NCI-H146 treated with DMSO at 0.1 percent for 48 hours (cell line): ENCODE data around the gene TBC1D32.
"Not testable (repeated sequence)": the region's sequence is repeated elsewhere in the genome, so short reads cannot be mapped to it uniquely, and the experiment has no call there.

Source experiments
- DNase-seq: peaks from one replicate; lab custom pipeline; 2025; ENCODE audit not compliant: unreplicated experiment; lab: John Stamatoyannopoulos, UW

TBC1D32 gene

DNA sequence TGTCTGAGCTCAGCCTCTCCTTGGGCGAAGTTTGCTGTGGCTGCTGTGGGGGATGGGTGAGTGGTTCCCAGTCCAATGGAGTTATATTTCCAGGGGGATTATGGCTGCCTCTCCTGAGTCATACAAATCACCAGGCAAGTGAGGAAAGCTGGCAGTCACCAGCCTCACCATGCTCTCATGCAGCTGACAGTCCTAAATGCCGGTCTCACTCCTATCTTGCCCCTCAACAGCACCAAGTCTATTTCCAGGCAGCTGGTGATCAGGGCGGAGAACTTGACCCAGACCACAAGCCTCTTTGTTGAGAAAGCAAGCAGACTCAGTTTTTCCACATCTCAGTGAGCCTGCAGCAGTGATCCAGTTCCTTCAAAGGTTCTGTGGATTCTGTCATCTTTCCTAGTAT lies 98.9 kb downstream of the TBC1D32 start:
- DNase-seq: no peak

DNA sequence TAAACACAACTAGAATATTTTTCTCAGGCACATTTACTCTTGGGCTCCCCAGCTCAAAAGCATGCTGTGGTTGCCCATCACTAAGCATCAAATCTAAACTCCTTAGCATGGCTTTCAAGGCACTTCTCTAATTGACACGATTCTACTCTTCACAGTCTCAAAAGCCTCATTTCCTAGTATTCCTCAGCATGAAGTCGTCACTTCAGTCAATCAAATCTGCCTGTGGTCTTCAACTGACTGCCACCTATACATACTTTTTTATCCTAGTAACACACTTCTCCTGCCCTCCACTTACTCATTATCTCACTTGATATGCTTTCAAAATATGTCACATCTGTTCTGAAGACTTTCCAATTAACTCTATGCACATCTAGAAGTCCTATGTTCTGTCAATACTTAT lies 110.3 kb downstream of the TBC1D32 start:
- DNase-seq: no peak

DNA sequence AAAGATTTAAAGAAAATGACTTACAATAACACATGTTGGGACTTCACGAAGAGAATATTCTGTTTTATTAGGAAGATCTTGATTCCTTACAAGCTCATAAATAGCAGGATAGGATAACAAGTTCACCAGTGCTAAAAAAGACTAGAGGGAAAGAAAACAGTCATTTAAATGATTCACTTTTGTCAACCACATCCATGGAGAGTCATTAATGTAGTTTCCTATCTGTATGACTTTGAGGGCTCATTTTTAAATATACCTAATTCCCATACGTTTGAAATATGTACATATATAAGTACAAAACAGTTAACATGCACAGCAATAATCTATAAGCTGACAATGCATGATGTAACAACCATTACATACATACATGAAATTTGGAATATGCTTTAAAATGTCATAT lies 111.1 kb downstream of the TBC1D32 start:
- no peak for DNase-seq

DNA sequence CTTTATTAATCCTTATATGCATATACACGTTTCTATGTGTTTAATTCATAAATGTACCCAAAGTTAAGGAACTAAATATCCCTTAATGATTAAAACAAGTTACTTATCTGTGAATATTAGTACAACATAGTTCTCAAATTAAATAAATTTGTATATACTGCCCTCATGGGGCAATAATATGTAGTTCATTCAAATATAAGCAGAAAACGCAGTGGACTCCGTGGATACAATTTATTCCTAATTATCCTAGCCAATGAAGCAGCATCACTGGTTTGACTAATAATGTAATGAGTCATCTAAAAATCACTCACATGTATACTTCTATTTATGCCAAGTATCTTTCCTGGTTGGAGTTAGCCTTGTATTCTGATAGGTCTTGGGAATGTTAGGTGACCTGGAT lies 111.6 kb downstream of the TBC1D32 start:
- no peak for DNase-seq

DNA sequence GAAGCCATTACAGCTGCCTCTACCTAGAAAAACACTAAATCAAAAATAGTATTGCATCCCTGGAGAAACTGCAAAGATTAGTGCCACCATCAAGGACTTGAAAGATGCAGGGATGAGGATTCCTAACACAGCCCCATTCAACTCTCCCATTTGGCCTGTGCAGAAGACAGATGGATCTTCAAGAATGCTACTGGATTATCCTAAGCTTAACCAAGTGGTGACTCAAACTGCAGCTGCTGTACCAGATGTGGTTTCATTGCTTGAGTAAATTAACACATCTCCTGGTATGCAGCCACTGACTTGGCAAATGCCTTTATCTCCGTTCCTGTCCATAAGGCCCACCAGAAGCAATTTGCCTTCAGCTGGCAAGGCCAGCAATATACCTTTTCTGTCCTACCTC lies 117.4 kb downstream of the TBC1D32 start:
- DNase-seq: no peak

DNA sequence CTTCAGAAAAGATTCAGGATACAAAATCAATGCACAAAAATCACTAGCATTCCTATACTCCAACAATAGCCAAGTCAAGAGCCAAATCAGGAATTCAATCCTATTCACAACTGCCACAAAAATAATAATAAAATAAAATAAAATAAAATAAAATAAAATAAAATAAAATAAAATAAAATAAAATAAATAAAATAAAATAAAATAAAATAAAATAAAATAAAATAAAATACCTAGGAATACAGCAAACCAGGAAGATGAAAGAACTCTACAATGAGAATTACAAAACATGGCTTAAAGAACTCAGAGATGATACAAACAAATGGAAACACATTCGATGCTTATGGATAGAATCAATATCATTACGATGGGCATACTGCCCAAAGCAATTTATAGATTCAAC lies 120.9 kb downstream of the TBC1D32 start:
- not testable (repeated sequence) for DNase-seq

DNA sequence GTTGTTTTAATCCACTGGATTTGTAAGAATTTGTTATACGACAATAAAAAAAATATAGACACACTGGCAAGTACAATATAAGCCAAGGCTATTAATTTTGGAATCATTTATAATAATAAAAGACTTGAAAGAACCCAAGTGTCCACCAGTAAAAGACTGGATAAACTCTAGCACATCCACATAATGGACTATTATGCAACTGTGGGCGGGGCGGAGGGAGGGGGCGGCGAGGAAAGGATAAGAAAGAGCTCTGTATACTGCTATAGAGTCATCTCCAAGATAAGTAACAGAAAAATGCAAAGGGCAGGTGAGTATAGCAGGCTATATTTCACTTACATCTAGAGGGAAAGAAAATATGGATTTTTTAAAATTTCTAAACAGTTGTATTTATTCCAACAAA lies 123.3 kb downstream of the TBC1D32 start:
- DNase-seq: no peak

GRCh38 chr6:121205569-121205968 lies 128.7 kb downstream of the TBC1D32 start:
- DNase-seq: no peak

GRCh38 chr6:121201105-121201504 lies 133.2 kb downstream of the TBC1D32 start:
- no peak for DNase-seq

DNA sequence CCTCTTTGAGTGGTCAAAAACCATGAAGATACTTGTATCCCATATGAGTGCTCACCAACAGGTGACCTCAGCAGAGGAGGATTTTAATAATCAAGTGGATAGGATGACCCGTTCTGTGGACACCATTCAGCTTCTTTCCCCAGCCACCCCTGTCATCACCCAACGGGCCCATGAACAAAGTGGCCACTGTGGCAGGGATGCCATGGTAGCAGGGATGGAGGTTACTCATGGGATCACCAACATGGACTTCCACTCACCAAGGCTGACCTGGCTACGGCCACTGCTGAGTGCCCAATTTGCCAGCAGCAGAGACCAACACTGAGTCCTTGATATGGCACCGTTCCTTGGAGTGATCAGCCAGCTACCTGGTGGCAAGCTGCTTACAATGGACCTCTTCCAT lies 138.2 kb downstream of the TBC1D32 start:
- DNase-seq: not testable (repeated sequence)

GRCh38 chr6:121190122-121190521 lies 144.2 kb downstream of the TBC1D32 start:
- no peak for DNase-seq

GRCh38 chr6:121188356-121188755 lies 145.9 kb downstream of the TBC1D32 start:
- no peak for DNase-seq

GRCh38 chr6:121187833-121188200 lies 146.5 kb downstream of the TBC1D32 start:
- no peak for DNase-seq

- DNase-seq: no peak
Measured at GRCh38 chr6:121187200-121187832, 147.0 kb downstream of the TBC1D32 start.

DNA sequence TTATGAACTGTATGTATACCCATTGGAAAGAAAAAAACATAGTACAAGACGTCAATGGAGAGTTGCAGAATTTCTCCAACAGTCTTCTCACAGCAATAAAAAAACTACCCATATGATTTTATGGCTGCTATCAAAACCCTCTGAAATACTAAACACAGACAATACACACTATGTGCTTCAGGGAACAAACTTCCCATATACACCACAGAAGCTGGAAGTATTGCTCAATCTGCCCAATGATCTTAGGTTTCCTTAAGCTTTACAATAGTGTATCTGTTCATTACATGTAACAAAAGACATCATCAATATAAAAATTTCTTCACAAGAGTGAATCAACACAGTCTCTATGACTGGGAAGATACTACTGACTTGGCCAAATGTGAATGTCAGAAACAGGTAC lies 150.5 kb downstream of the TBC1D32 start:
- DNase-seq: no peak

- DNase-seq: no peak
Measured at GRCh38 chr6:121175827-121176226, 158.5 kb downstream of the TBC1D32 start.

DNA sequence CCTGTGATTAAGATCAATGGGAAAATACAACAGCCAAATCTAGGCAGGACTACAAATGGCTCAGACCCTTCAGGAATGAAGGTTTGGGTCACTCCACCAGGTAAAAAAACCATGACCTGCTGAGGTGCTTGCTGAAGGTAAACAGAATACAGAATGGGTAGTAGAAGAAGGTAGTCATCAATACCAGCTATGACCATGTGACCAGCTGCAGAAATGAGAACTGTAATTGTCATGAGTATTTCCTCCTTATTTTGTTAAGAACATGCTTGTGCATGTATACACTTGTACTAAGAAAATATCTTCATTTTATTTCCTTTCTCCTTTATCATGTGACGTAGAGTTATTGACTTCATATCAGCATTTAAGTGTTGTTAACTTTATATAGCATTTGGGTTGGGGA lies 161.8 kb downstream of the TBC1D32 start:
- not testable (repeated sequence) for DNase-seq

DNA sequence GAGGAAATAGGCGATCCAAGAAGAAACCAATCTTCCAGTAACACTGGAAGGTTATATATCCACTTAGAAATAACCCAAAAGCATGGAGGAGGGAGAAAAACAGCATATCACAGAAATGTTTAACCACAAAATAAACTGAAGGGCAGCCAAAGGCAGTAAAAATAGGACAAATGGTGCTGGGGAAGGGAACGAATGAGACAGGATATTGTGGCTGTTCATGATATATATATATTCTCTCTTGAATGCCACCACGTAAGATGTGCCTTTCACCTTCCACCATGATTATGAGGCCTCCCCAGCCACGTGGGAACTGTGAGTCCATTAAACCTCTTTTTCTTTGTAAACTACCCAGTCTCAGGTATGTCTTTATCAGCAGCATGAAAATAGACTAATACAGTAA lies 162.4 kb downstream of the TBC1D32 start:
- no peak for DNase-seq

GRCh38 chr6:121161886-121162285 lies 172.4 kb downstream of the TBC1D32 start:
- DNase-seq: no peak

DNA sequence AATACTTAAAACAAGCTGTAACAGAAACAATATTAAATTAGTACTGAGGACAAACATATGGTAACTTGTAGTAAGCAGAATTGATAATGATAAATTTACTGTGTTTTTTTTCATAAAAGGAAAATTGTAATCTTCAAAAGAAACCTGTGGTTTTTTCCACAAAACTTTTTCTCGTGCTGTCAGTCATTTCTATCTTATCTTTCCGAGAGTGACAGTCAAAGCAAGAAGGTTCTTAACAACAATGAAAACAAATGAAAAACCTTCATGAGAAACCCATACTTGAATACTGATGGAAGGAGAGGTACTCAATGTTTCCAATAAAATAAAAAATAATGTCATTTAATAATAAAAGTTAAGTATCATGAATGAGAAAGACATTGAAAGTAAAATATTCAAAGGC lies 174.0 kb downstream of the TBC1D32 start:
- no peak for DNase-seq

- no peak for DNase-seq
Measured at GRCh38 chr6:121158891-121159290, 175.4 kb downstream of the TBC1D32 start.

GRCh38 chr6:121158438-121158837 lies 175.8 kb downstream of the TBC1D32 start:
- DNase-seq: no peak

- DNase-seq: no peak
Measured at GRCh38 chr6:121157906-121158305, 176.4 kb downstream of the TBC1D32 start.

DNA sequence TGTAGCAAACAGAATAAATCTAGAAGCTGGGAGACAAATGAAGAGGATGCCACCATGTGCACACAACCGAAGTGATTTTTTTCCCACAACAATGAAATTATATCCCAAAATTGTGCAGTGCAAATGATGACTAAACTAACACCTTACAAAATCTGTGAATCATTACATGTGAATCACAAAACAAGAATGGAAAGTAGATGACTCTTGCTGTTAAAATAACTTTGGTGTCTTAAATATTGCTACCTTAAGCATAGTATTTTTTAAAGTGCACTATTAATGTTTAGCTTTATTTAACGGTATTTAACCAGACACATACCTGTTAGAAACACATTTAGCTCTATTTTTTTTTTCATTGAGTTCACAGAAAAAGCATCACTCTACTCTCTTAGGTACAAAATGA lies 190.8 kb downstream of the TBC1D32 start:
- DNase-seq: no peak
